ENCODE data around the gene PPM1H.
"Not testable (repeated sequence)": the region's sequence is repeated elsewhere in the genome, so short reads cannot be mapped to it uniquely, and the experiment has no call there.

Gene PPM1H

GRCh38 chr12:62673028-62673815, 261.7 kb downstream of the PPM1H start:
- Histone ChIP-seq H3K9me2 (replicated peaks; ENCODE audit: low read depth, low read length) (no peaks in the 10 kb centered on the region), H3K9ac (ENCODE audit: low read depth, low read length, poor library complexity, severe bottlenecking) (no peak overlapping the region), H3K36me3 (ENCODE audit: insufficient read depth, low read length) (peaks cover 34% of the 10 kb centered on the region; the same call in 1 of the 2 replicates), H3K4me3 (ENCODE audit: low read length, poor library complexity, severe bottlenecking) (no peak overlapping the region), H3K4me2 (ENCODE audit: low read depth, low read length, poor library complexity, severe bottlenecking) (no peak overlapping the region), H3K27me3 (ENCODE audit: insufficient read depth, low read length, poor library complexity, severe bottlenecking) (no peaks in the 10 kb centered on the region), H4K20me1 (ENCODE audit: insufficient read depth, low read length, poor library complexity, severe bottlenecking) (no peaks in the 10 kb centered on the region), H3F3A (ENCODE audit: low read depth) (no peaks in the 10 kb centered on the region), H3K79me2 (ENCODE audit: insufficient read depth, low read length) (no peaks in the 10 kb centered on the region), H3K4me1 (ENCODE audit: insufficient read depth, low read length, poor library complexity, severe bottlenecking) (no peaks in the 10 kb centered on the region), H3K9me3 (ENCODE audit: insufficient read depth, low read depth, low read length) (peaks cover 20% of the 10 kb centered on the region), H2AFZ (ENCODE audit: low read length) (no peak overlapping the region)
- TF ChIP-seq EZH2phosphoT487 (IDR thresholded peaks at IDR 0.05; ENCODE audit: borderline replicate concordance) (no peak), CTCF (conservative IDR thresholded peaks at IDR 0.05; ENCODE audit: low read length) (no peak)

GRCh38 chr12:62670986-62671720, 263.8 kb downstream of the PPM1H start:
- Histone ChIP-seq H3K9ac (ENCODE audit: low read depth, low read length, poor library complexity, severe bottlenecking) (no peak overlapping the region), H3F3A (ENCODE audit: low read depth) (no peaks in the 10 kb centered on the region), H3K79me2 (ENCODE audit: insufficient read depth, low read length) (no peaks in the 10 kb centered on the region), H3K4me3 (ENCODE audit: low read length, poor library complexity, severe bottlenecking) (no peak overlapping the region), H3K4me1 (ENCODE audit: insufficient read depth, low read length, poor library complexity, severe bottlenecking) (no peaks in the 10 kb centered on the region), H4K20me1 (ENCODE audit: insufficient read depth, low read length, poor library complexity, severe bottlenecking) (no peaks in the 10 kb centered on the region), H3K27me3 (ENCODE audit: insufficient read depth, low read length, poor library complexity, severe bottlenecking) (no peaks in the 10 kb centered on the region), H3K9me2 (replicated peaks; ENCODE audit: low read depth, low read length) (no peaks in the 10 kb centered on the region), H3K4me2 (ENCODE audit: low read depth, low read length, poor library complexity, severe bottlenecking) (no peak overlapping the region), H2AFZ (ENCODE audit: low read length) (no peak overlapping the region), H3K9me3 (ENCODE audit: insufficient read depth, low read depth, low read length) (0 out of 2 replicates have a peak, but pooled peaks cover 1% of the 10 kb centered on the region), H3K36me3 (ENCODE audit: insufficient read depth, low read length) (peaks cover 21% of the 10 kb centered on the region; the same call in 1 of the 2 replicates)
- no peak for TF ChIP-seq EZH2phosphoT487 (IDR thresholded peaks at IDR 0.05; ENCODE audit: borderline replicate concordance)
- TF ChIP-seq CTCF (conservative IDR thresholded peaks at IDR 0.05; ENCODE audit: low read length), result no peak

- TF ChIP-seq EZH2phosphoT487 (IDR thresholded peaks at IDR 0.05; ENCODE audit: borderline replicate concordance) (no peak), CTCF (conservative IDR thresholded peaks at IDR 0.05; ENCODE audit: low read length) (no peak)
- Histone ChIP-seq H3K4me3 (ENCODE audit: low read length, poor library complexity, severe bottlenecking) (no peak overlapping the region), H3K4me2 (ENCODE audit: low read depth, low read length, poor library complexity, severe bottlenecking) (no peak overlapping the region), H3K79me2 (ENCODE audit: insufficient read depth, low read length) (no peaks in the 10 kb centered on the region), H3K4me1 (ENCODE audit: insufficient read depth, low read length, poor library complexity, severe bottlenecking) (no peaks in the 10 kb centered on the region), H4K20me1 (ENCODE audit: insufficient read depth, low read length, poor library complexity, severe bottlenecking) (no peaks in the 10 kb centered on the region), H2AFZ (ENCODE audit: low read length) (no peak overlapping the region), H3K9me3 (ENCODE audit: insufficient read depth, low read depth, low read length) (no peaks in the 10 kb centered on the region), H3K27me3 (ENCODE audit: insufficient read depth, low read length, poor library complexity, severe bottlenecking) (no peaks in the 10 kb centered on the region), H3K9me2 (replicated peaks; ENCODE audit: low read depth, low read length) (no peaks in the 10 kb centered on the region), H3K9ac (ENCODE audit: low read depth, low read length, poor library complexity, severe bottlenecking) (no peak overlapping the region), H3F3A (ENCODE audit: low read depth) (no peaks in the 10 kb centered on the region), H3K36me3 (ENCODE audit: insufficient read depth, low read length) (peaks cover 14% of the 10 kb centered on the region; the same call in 1 of the 2 replicates)
These were observed 266.2 kb downstream of the PPM1H start for GRCh38 chr12:62668782-62669181.

- not testable (repeated sequence) for H3F3A ChIP-seq (ENCODE audit: low read depth); H3K4me2 ChIP-seq (ENCODE audit: low read depth, low read length, poor library complexity, severe bottlenecking); H3K79me2 ChIP-seq (ENCODE audit: insufficient read depth, low read length); H3K9me3 ChIP-seq (ENCODE audit: insufficient read depth, low read depth, low read length); H3K9me2 ChIP-seq (replicated peaks; ENCODE audit: low read depth, low read length); H3K27me3 ChIP-seq (ENCODE audit: insufficient read depth, low read length, poor library complexity, severe bottlenecking); H3K4me3 ChIP-seq (ENCODE audit: low read length, poor library complexity, severe bottlenecking); H2AFZ ChIP-seq (ENCODE audit: low read length); H3K4me1 ChIP-seq (ENCODE audit: insufficient read depth, low read length, poor library complexity, severe bottlenecking); H4K20me1 ChIP-seq (ENCODE audit: insufficient read depth, low read length, poor library complexity, severe bottlenecking); H3K9ac ChIP-seq (ENCODE audit: low read depth, low read length, poor library complexity, severe bottlenecking)
- peaks cover 14% of the 10 kb centered on the region; the same call in 1 of the 2 replicates for H3K36me3 ChIP-seq (ENCODE audit: insufficient read depth, low read length)
These were observed 270.0 kb downstream of the PPM1H start for GRCh38 chr12:62664951-62665350.

Measured in Loucy (cell line).